Posterior cingulate gyrus (tissue), 11 donors: ENCODE results near the gene WEE2.

Experiments
- DNase-seq, 10 donors: peaks; one replicate each; pipeline versions ENCODE4 v3.0.0 to v3.0.0-alpha.2; 2020 to 2021; ENCODE audit warnings: mixed read lengths in 3 of 10
- intact Hi-C: fragments of 100-400 bp; cut with DNase I; formaldehyde crosslinking; loops from one replicate; pipeline ENCODE4 v1.15.1; 2023

The WEE2 gene

DNA sequence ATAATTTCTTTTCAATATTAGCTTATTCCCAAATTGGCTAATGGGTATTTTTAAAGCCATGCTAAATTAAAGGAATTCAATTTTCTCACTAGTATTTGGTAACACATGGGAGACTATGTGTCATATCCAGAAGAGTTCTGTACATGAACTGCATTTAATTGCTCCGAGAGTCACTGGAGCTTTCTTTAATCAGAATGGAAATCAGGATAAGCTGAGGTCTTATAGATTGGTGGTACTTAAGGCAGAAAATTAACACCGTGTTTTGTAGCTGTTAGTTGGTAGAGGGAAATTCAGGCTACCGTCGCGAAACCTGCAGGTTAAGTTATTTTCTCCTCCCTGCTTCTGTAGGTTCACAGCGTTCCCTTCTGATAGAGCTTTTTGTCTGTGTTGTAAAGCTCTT lies at the start of gene WEE2:
Gene WEE2, plus strand, starts transcription at position 3 of the 400 bp plus-strand sequence. CDS start 406 bp downstream, outside the sequence.
- no peak for DNase-seq
- intact Hi-C loops = no loop called here

- DNase-seq = no peak
- intact Hi-C loops = no loop called here
Measured at GRCh38 chr7:141659501-141659900, 48.7 kb upstream of the WEE2 start.

DNA sequence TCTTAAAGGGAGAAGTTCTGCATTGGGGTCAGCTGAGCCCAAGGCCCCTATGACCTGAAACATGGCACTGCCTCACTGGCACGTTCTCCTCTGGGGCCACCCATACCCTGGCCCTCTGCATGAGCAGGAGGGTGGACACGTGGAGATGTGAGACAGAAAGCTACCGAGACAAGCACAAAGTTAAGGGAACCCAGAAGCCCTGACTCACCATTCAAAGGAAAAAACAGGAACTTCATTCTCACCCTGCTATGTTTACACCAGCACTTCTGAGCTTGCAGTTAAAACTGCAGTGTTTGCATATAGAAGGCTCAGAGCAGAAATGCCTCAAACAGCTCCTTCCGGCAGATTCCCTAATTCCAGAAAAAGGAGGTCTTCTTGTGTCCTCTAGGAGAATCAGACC lies 47.9 kb upstream of the WEE2 start:
- DNase-seq = peak in 2 of 10 donors; percentile 26 to 36
- intact Hi-C loops = no loop called here

DNA sequence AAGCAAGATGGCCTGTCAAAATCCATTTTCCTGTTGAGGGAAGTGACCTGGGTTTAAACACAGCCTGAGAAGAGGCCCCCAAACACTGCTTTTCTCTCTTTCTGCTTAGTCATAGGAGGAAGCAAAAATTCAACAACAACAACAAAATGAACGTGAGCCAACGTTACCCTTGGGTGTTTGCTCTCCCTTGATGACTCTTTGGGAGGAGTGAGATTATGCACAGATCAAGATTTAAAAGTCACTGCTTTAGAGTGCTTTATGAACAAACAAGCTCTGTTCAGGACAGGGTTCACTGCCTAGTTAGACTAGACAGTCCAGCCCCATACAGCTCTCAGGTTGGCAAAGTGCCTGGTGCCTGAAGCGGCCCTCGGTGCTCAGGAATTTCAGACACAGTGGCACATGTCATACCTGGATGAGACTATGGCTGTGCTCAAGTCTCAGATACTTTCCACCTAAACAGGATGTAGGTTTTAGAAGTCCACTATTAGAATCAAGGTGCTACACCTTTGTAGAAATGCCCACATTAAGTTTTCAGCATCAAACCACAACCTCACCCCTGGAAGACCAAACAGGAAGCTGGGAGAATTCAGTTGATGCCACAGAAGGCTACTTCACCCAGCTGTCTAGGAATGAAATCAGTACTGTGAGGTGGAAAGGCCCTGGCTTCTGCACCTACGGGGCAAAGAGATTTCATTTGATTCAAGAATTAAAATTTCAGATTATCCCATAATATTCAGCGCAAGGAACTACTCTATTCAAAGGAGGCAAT lies 44.9 kb upstream of the WEE2 start:
- intact Hi-C loops = no loop called here
- peak in 1 of 10 donors; percentile 73 for DNase-seq

GRCh38 chr7:141664450-141664849 lies 43.7 kb upstream of the WEE2 start:
- intact Hi-C loops = no loop called here
- no peak for DNase-seq

GRCh38 chr7:141665208-141666035 lies 42.7 kb upstream of the WEE2 start:
- peak in 1 of 10 donors; percentile 61 for DNase-seq
- intact Hi-C loops = no loop called here

- intact Hi-C loops = no loop called here
- no peak for DNase-seq
Measured at GRCh38 chr7:141666071-141666470, 42.1 kb upstream of the WEE2 start.

- intact Hi-C loops = no loop called here
- no peak for DNase-seq
Measured at GRCh38 chr7:141668853-141669252, 39.3 kb upstream of the WEE2 start.

DNA sequence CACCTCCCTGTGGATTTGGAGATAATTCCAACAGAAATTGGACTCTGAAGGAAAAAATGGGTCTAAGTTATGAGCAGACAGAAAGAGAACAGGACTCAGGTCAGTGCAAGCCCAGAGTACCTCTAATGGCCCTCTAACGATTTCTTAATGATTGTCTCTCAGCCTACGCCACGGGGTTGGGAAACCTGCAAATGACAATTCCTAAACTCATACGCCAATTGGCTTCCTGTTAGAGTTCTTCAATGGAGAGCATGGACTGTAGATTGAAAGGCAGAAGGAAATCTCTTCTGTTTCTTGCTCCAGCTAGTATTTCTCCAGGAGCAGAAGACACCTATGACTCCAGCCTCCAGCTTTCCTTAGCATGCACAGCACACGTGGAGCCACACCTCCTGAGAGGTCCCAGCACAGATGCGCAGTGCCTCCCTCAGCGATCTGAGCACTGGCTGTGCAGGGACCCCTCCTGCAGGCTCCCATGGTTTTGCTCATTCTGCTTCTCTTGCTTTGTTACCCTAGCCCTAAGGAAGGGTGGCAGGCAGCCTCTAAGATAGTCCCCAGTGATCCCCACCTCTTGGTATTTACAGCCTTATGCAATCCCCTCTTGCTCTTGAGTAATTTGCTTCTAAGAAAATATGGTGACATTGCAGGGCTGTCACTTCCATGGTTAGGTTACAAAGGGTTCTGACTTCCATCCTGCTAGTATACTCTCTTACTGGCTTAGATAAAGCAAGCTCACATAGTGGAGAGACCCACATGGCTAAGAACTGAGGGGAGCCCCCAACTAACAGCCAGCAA lies 36.3 kb upstream of the WEE2 start:
- DNase-seq = no peak
- intact Hi-C loops = no loop called here

DNA sequence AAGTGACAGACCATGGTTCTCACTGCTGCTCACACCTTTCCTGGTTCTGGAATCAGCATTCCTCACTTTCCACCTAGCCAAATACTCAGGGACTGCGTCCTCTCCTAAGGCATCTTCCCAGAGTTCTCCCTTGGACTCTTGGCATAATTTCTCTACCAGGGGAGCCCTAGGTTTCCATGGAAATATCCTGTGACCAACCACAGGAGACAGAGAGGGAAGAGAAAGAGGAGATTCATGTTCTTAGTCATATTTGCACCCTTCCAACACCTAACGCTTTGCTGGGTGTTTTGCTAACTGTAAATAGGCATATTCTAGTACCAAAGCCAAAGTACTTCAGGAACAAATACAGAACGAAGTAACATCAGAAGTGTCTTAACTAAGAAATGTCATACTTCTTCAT lies 34.8 kb upstream of the WEE2 start:
- no peak for DNase-seq
- intact Hi-C loops = no loop called here

DNA sequence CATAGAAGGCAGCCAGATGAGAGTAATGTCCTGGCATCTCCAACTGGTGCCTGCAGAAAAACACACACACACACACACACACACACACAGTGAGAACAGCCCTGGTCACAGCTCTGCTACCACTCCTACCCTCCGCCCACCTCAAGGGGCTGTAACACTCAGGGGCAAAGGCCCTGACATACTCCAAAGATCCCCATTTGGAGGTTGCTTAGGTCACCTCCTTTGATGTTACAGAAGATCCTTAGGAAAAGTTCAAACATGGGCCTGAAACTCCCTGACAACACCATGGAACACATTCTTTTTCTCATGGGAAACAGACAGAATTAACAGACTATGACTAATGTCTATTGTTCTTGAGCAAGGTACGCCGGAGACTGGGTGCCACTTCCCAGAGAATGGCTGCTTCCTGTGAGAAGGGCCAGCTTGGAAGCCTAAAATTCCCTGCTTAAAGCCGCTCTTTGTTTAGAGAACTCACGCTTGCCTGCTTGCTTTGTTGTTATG lies 33.9 kb upstream of the WEE2 start:
- no peak for DNase-seq
- intact Hi-C loops = no loop called here

DNA sequence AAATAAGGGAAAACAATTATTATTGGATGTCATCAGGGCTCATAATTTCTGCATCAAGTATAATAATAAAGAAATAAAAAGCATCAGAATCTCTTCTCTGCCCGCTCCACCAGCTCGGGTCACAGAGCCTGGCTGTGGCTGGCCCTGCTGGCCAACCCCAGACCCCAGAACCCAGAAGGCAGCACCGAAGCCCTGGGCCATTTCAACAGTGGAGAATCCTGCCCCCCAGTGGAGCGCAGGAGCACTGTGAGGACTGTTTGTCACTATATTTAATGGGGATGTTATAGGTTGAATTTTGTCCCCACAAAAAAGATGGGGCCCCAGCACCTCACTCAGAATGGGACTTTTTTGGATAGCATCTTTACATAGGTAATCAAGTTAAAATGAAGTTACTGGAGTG lies 33.5 kb upstream of the WEE2 start:
- intact Hi-C loops = no loop called here
- peak in 3 of 10 donors; percentile 42 to 86 (median 57) for DNase-seq

DNA sequence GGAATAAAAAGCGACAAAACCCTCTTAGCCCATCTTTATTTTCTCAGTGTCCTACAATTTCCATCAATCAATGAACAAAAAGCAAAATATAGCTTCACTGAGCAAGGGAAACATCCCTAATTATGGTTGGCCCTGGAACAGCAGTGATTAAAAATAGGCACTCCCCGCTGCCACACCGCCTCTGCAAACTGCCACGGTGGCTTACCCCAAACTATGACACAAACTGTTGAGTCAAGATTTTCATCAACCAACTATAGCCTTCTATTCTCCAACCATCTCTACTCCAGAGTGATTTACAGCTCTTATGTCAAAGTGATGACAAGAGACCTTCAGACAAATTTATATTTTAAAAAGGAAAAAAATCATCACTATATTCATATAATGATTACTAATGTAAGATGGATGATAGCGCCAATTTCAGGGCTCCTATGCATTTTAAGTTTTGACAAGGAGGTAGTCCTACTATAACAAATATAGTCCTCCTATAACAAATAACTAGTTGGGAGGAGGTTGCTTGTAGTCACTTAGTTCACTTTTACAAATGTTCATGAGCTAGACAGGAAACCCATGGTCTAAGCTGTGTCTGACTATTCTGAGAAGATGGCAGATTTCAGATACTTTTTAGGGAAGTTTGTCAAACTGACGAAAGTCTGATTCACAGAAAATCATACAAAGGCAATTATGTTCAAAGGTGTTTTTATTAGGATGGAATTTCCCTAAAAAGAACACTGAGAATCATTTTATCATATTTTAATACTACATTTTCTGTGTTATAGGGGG lies 32.5 kb upstream of the WEE2 start:
- intact Hi-C loops = no loop called here
- no peak for DNase-seq

GRCh38 chr7:141676618-141677017 lies 31.5 kb upstream of the WEE2 start:
- DNase-seq = no peak
- intact Hi-C loops = no loop called here

GRCh38 chr7:141679014-141679413 lies 29.1 kb upstream of the WEE2 start:
- DNase-seq = no peak
- intact Hi-C loops = no loop called here

GRCh38 chr7:141685285-141686023 lies 22.7 kb upstream of the WEE2 start:
- DNase-seq = peak; percentile 51 to 96 (median 76)

DNA sequence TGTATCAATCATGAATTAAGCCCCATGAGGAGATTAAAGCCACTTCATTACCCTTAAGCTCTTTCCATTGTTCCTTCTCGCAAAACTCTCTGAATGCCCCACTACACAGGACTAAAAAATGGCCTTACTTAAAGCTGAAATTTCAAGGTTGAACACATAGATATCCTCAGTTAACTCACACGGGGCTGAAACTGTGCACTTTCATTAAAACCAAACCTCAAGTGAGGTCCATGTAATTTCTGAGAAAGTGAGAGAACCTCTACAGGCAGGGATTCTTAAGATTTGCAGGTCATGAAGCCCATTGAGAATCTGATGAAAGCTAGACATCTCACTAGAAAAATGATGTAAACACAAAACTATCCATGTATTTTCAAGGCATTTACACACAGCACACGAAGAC lies 22.1 kb upstream of the WEE2 start:
- no peak for DNase-seq
- intact Hi-C loops = no loop called here

More at GRCh38 chr7:141685285-141686023, 22.7 kb upstream of the WEE2 start:
- intact Hi-C loops = no loop called here

- intact Hi-C loops = no loop called here
- no peak for DNase-seq
Measured at GRCh38 chr7:141686670-141687069, 21.5 kb upstream of the WEE2 start.

GRCh38 chr7:141688043-141688442 lies 20.1 kb upstream of the WEE2 start:
- intact Hi-C loops = no loop called here
- DNase-seq = no peak
